Erythroblast (primary cell): ENCODE measurements around the gene IDUA.

Source experiments
- DNase-seq, 2 experiments: peaks; one replicate each; lab custom pipeline; 2025; lab: John Stamatoyannopoulos, UW
- GATA1 ChIP-seq: IDR thresholded peaks from 2 replicates; pipeline ENCODE4 v1.6.1; 2011; ENCODE audit warnings: low read depth, mild to moderate bottlenecking, control low read depth, low read length, moderate library complexity
- POLR2A ChIP-seq: IDR thresholded peaks from 2 replicates; pipeline ENCODE4 v1.6.1; 2011; ENCODE audit warnings: mild to moderate bottlenecking, low read length

IDUA gene

GRCh38 chr4:1012034-1012739 is 25.3 kb downstream of the IDUA start:
- no peak for TF ChIP-seq POLR2A
- no peak for TF ChIP-seq GATA1
- peak; percentile 45 to 52 for DNase-seq

GRCh38 chr4:1013225-1014073 is 26.6 kb downstream of the IDUA start:
- TF ChIP-seq POLR2A (no peak), GATA1 (no peak)
- no peak for DNase-seq

GRCh38 chr4:1014291-1015167 is 27.7 kb downstream of the IDUA start:
- TF ChIP-seq GATA1 (no peak), POLR2A (no peak)

GRCh38 chr4:1015179-1015578 is 28.3 kb downstream of the IDUA start:
- TF ChIP-seq POLR2A = no peak
- no peak for TF ChIP-seq GATA1
- no peak for DNase-seq

More at GRCh38 chr4:1014291-1015167, 27.7 kb downstream of the IDUA start:
- DNase-seq = no peak

- TF ChIP-seq POLR2A (no peak), GATA1 (no peak)
- DNase-seq = no peak
Observed at GRCh38 chr4:1015746-1016145, 28.9 kb downstream of the IDUA start.

- no peak for DNase-seq
- no peak for TF ChIP-seq POLR2A
Observed at GRCh38 chr4:1017211-1017610, 30.4 kb downstream of the IDUA start.

GRCh38 chr4:1017706-1018105 is 30.9 kb downstream of the IDUA start:
- TF ChIP-seq POLR2A (no peak), GATA1 (no peak)
- no peak for DNase-seq

GRCh38 chr4:1018147-1019020 is 31.5 kb downstream of the IDUA start:
- TF ChIP-seq POLR2A (no peak), GATA1 (no peak)
- no peak for DNase-seq

- TF ChIP-seq POLR2A (no peak), GATA1 (no peak)
- no peak for DNase-seq
Observed at GRCh38 chr4:1019320-1019719, 32.5 kb downstream of the IDUA start.

GRCh38 chr4:1019729-1020470 is 33.1 kb downstream of the IDUA start:
- no peak for TF ChIP-seq GATA1
- no peak for TF ChIP-seq POLR2A
- no peak for DNase-seq

- DNase-seq = no peak
- TF ChIP-seq POLR2A (no peak), GATA1 (no peak)
Observed at GRCh38 chr4:1021386-1022050, 34.7 kb downstream of the IDUA start.
